ENCODE results near the gene PIANP. TPM values are rescaled to one million over a fixed set of nuclear protein-coding genes. Genes with fewer than 3 reads are reported as not detected.
A peak's percentile ranks its signal among the peaks of the same experiment; 100 is the strongest.

PIANP gene
- total RNA-seq, 1 experiment from 2014 or later = not detected

DNA sequence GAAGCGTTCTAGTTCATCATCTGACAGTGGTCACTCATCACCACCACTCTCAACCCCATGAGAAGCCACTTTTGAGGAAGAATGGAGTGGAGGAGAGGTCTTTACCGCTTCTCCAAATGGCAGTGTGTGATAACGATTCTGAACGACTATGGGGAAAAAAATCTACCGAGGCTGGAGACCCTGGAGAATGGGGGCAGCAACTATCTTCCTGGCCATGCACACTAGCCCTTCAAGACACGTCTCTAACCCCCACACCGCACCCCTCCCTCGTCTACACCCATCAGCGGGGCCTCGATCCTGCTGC lies 38.1 kb downstream of the PIANP start:
- CTCF ChIA-PET = no interaction called here
- TF ChIP-seq, protein P1, sequence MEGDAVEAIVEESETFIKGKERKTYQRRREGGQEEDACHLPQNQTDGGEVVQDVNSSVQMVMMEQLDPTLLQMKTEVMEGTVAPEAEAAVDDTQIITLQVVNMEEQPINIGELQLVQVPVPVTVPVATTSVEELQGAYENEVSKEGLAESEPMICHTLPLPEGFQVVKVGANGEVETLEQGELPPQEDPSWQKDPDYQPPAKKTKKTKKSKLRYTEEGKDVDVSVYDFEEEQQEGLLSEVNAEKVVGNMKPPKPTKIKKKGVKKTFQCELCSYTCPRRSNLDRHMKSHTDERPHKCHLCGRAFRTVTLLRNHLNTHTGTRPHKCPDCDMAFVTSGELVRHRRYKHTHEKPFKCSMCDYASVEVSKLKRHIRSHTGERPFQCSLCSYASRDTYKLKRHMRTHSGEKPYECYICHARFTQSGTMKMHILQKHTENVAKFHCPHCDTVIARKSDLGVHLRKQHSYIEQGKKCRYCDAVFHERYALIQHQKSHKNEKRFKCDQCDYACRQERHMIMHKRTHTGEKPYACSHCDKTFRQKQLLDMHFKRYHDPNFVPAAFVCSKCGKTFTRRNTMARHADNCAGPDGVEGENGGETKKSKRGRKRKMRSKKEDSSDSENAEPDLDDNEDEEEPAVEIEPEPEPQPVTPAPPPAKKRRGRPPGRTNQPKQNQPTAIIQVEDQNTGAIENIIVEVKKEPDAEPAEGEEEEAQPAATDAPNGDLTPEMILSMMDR (IDR thresholded peaks at IDR 0.05; ENCODE audit: unreplicated experiment) = no peak
- Mint-ChIP-seq H3K36me3 (ENCODE audit: insufficient read depth, unreplicated experiment) (peaks cover 28% of the 10 kb centered on the region), H3K9me3 (ENCODE audit: low read depth, unreplicated experiment) (no peaks in the 10 kb centered on the region), H3K4me1 (ENCODE audit: low read depth, unreplicated experiment) (peaks cover 10% of the 10 kb centered on the region), H3K4me3 (ENCODE audit: low read depth, unreplicated experiment) (peak overlapping the region; percentile 86), H3K27ac (ENCODE audit: unreplicated experiment) (peak overlapping the region; percentile 92), H3K27me3 (ENCODE audit: unreplicated experiment) (no peaks in the 10 kb centered on the region)
- no peak for DNase-seq
- intact Hi-C loops (cut with micrococcal nuclease; ENCODE audit: unreplicated experiment) = loop anchor here (5.0 kb wide), 1 partner anchor 60 kb away; the partner anchor contains the start of gene COPS7A
- BruUV-seq (replicated peaks) = TSS peak; percentile 59

DNA sequence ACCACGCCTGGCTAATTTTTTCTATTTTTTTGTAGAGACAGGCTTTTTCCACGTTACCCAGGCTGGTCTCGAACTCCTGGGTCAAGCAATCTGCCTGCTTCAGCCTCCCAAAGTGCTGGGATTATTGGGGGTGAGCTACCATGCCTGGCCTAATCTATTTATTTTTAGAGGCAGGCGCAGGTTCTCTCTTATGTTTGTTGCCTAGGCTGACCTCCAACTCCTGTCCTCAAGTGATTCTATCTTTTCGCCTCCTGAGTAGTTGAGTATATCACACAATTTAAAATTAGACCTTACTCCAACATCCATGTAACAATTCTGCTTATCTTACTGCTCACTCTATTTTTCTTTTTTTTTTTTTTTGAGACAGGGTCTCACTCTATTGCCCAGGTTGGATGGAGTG lies 46.6 kb downstream of the PIANP start:
- TF ChIP-seq, protein P1 (IDR thresholded peaks at IDR 0.05; ENCODE audit: unreplicated experiment) = no peak
- Mint-ChIP-seq H3K9me3 (ENCODE audit: low read depth, unreplicated experiment) (no peaks in the 10 kb centered on the region), H3K36me3 (ENCODE audit: insufficient read depth, unreplicated experiment) (peaks cover 28% of the 10 kb centered on the region), H3K27me3 (ENCODE audit: unreplicated experiment) (no peaks in the 10 kb centered on the region), H3K4me1 (ENCODE audit: low read depth, unreplicated experiment) (no peaks in the 10 kb centered on the region), H3K4me3 (ENCODE audit: low read depth, unreplicated experiment) (no peak overlapping the region), H3K27ac (ENCODE audit: unreplicated experiment) (no peak overlapping the region)
- CTCF ChIA-PET = no interaction called here
- intact Hi-C loops (cut with micrococcal nuclease; ENCODE audit: unreplicated experiment) = no loop called here
- no peak for DNase-seq
- BruUV-seq (replicated peaks) = no TSS peak

DNA sequence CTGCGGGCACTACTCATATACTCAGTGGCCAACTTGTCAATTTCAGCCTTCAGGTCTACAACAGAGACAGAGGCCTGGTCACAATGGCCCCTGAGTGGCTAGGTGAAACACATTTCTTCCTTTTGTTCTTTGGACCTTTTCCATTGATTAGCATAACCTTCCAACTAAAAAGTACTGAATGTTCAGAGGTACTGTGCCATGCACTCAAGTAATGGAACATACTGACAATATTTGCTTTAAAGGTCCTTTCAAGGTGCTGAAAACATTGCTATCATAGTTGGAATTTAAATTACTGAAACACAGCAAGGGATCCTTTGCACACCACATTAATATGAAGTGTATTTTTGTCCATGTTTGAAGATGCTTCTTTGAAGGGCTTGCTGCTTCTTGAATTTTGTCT lies 47.3 kb downstream of the PIANP start:
- no peaks in the 10 kb centered on the region for H3K9me3 Mint-ChIP-seq (ENCODE audit: low read depth, unreplicated experiment)
- intact Hi-C loops (cut with micrococcal nuclease; ENCODE audit: unreplicated experiment) = no loop called here

DNA sequence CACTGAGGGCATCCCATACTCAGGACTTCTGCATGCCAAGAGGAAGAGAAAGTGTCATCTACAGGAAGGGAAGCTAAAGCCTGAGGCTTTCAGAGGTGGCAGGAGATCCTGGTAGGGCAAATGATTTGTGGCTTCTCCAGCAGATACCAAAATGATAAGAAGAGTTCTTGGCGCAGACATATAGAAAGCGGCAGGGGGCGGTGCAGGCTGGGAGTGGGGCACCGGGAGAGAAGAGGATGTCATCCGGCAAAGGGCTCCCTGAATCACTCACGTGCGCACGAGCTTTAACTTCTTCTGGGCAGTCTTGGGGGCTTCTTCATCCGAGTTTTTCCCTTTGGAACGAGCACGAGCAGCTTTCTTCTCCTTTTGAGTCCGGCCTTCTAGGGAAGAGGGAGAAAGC lies 48.2 kb downstream of the PIANP start:
- TF ChIP-seq, protein P1 (IDR thresholded peaks at IDR 0.05; ENCODE audit: unreplicated experiment) = no peak
- Mint-ChIP-seq H3K27me3 (ENCODE audit: unreplicated experiment) (no peaks in the 10 kb centered on the region), H3K9me3 (ENCODE audit: low read depth, unreplicated experiment) (no peaks in the 10 kb centered on the region), H3K27ac (ENCODE audit: unreplicated experiment) (no peak overlapping the region), H3K4me1 (ENCODE audit: low read depth, unreplicated experiment) (no peaks in the 10 kb centered on the region), H3K4me3 (ENCODE audit: low read depth, unreplicated experiment) (no peak overlapping the region), H3K36me3 (ENCODE audit: insufficient read depth, unreplicated experiment) (peaks cover 32% of the 10 kb centered on the region)
- CTCF ChIA-PET = no interaction called here
- BruUV-seq (replicated peaks) = no TSS peak
- intact Hi-C loops (cut with micrococcal nuclease; ENCODE audit: unreplicated experiment) = no loop called here
- DNase-seq = no peak

More for the DNA sequence above, 47.3 kb downstream of the PIANP start:
- no peaks in the 10 kb centered on the region for H3K4me1 Mint-ChIP-seq (ENCODE audit: low read depth, unreplicated experiment)
- BruUV-seq (replicated peaks) = no TSS peak
- no peak overlapping the region for H3K27ac Mint-ChIP-seq (ENCODE audit: unreplicated experiment)
- peaks cover 24% of the 10 kb centered on the region for H3K36me3 Mint-ChIP-seq (ENCODE audit: insufficient read depth, unreplicated experiment)
- CTCF ChIA-PET = no interaction called here
- DNase-seq = no peak
- H3K27me3 Mint-ChIP-seq (ENCODE audit: unreplicated experiment) = no peaks in the 10 kb centered on the region
- H3K4me3 Mint-ChIP-seq (ENCODE audit: low read depth, unreplicated experiment) = no peak overlapping the region
- TF ChIP-seq, protein P1 (IDR thresholded peaks at IDR 0.05; ENCODE audit: unreplicated experiment) = no peak

DNA sequence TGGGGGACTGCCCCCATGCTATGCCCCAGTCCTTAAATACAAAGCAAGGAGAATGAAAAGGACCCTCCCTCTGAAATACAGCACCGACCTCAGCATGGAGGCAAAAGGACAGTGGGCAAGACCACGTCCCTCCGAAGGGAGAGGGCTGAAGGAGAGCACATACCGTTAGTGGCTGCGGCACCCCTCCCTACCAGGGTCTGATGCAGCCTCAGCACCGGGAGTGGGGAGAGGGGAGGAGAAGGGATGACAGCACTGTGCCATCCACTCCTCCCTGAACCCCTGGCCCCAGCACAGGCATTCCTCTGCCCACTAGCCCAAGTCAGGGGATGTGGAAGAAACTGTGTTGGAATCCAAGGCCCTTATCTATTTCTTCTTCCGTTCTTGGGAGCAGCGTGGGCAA lies 49.8 kb downstream of the PIANP start:
- Mint-ChIP-seq H3K9me3 (ENCODE audit: low read depth, unreplicated experiment) (no peaks in the 10 kb centered on the region), H3K4me3 (ENCODE audit: low read depth, unreplicated experiment) (no peak overlapping the region), H3K36me3 (ENCODE audit: insufficient read depth, unreplicated experiment) (peaks cover 41% of the 10 kb centered on the region), H3K27ac (ENCODE audit: unreplicated experiment) (no peak overlapping the region), H3K27me3 (ENCODE audit: unreplicated experiment) (no peaks in the 10 kb centered on the region), H3K4me1 (ENCODE audit: low read depth, unreplicated experiment) (no peaks in the 10 kb centered on the region)
- no peak for DNase-seq
- CTCF ChIA-PET = no interaction called here
- TF ChIP-seq, protein P1 (IDR thresholded peaks at IDR 0.05; ENCODE audit: unreplicated experiment) = no peak
- no TSS peak for BruUV-seq (replicated peaks)
- intact Hi-C loops (cut with micrococcal nuclease; ENCODE audit: unreplicated experiment) = no loop called here
